Nephron (organoid): ENCODE results near the gene CNOT9.
A peak's percentile ranks its signal among the peaks of the same experiment; 100 is the strongest.

Experiments used
- H3K27ac Mint-ChIP-seq, 3 experiments: 2 replicates each; pipeline ENCODE4 v1.8.0; 2020; ENCODE audit warnings: mixed read lengths in 3 of 3, mild to moderate bottlenecking in 2 of 3, moderate library complexity in 1 of 3
- H3K27me3 Mint-ChIP-seq: 2 replicates; pipeline ENCODE4 v1.8.0; 2021; ENCODE audit warnings: low read depth, mild to moderate bottlenecking, moderate library complexity, mixed read lengths
- H3K36me3 Mint-ChIP-seq: 2 replicates; pipeline ENCODE4 v1.8.0; 2020; ENCODE audit warnings: low read depth, mixed read lengths
- H3K4me1 Mint-ChIP-seq: 2 replicates; pipeline ENCODE4 v1.8.0; 2020; ENCODE audit warnings: mixed read lengths
- H3K4me3 Mint-ChIP-seq, 3 experiments: 2 replicates each; pipeline ENCODE4 v1.8.0; 2020; ENCODE audit warnings: mild to moderate bottlenecking in 3 of 3, mixed read lengths in 3 of 3, moderate library complexity in 2 of 3
- H3K9me3 Mint-ChIP-seq: 2 replicates; pipeline ENCODE4 v1.8.0; 2020; ENCODE audit warnings: mixed read lengths
- TF ChIP-seq, protein P1 (sequence below), 3 experiments: fragments of 200-600 bp; sonication (generic); IDR thresholded peaks; one replicate each; pipeline ENCODE4 v1.5.0; 2021; ENCODE audit warnings: antibody characterized with exemption in 3 of 3; ENCODE audit not compliant: unreplicated experiment in 3 of 3

Gene CNOT9

DNA sequence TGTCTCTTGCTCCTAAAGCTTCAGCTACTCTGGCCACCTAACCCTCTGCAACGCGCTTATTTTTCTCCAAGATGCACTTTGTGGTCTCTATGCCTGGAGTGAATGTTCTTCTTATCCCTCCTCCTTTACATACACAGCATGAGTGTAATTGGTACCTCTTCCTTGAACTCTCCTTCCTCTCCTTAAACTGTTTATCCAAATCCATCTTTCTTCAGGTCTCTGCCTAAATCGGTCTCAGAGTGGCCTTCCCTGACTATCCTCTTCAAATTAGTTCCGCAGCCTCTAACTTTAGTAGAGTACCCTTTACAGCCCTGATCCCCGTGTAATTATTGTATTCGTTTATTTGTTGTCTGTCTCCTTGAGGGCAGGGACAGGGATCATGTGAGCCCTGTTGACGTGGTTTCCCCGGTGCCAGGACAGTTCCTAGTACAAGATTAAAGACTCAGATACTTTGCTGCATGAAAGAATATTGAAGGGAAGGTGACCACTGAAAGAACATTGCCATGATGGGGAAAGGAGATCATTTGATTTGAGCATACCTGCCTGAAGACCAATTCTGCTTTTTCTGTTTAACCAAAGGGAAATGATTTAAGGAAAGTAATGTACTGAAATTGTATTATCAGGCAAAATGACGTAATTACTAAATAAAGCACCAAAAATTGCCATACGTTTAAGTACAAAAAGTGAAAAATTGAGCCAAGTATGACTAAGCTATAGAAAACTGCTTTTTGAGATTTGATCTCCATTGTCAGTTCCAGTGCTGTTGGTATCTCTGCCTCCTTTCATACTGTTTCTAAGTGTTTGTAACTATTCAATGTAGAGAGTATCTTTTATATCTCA, 1.2 kb downstream of the CNOT9 start:
- H3K4me3 Mint-ChIP-seq = peak overlapping the region; percentile 92 to 96 (median 92)
- H3K4me1 Mint-ChIP-seq = peaks cover 41% of the 10 kb centered on the region
- no peaks in the 10 kb centered on the region for H3K9me3 Mint-ChIP-seq
- TF ChIP-seq, protein P1, sequence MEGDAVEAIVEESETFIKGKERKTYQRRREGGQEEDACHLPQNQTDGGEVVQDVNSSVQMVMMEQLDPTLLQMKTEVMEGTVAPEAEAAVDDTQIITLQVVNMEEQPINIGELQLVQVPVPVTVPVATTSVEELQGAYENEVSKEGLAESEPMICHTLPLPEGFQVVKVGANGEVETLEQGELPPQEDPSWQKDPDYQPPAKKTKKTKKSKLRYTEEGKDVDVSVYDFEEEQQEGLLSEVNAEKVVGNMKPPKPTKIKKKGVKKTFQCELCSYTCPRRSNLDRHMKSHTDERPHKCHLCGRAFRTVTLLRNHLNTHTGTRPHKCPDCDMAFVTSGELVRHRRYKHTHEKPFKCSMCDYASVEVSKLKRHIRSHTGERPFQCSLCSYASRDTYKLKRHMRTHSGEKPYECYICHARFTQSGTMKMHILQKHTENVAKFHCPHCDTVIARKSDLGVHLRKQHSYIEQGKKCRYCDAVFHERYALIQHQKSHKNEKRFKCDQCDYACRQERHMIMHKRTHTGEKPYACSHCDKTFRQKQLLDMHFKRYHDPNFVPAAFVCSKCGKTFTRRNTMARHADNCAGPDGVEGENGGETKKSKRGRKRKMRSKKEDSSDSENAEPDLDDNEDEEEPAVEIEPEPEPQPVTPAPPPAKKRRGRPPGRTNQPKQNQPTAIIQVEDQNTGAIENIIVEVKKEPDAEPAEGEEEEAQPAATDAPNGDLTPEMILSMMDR (IDR thresholded peaks at IDR 0.05; ENCODE audit: unreplicated experiment in 3 of 3) = no peak
- H3K36me3 Mint-ChIP-seq = peaks cover 19% of the 10 kb centered on the region
- H3K27ac Mint-ChIP-seq = peak overlapping the region; percentile 88 to 95 (median 95)
- no peaks in the 10 kb centered on the region for H3K27me3 Mint-ChIP-seq

GRCh38 chr2:218570850-218571249, 2.2 kb downstream of the CNOT9 start:
- peaks cover 40% of the 10 kb centered on the region for H3K4me1 Mint-ChIP-seq

DNA sequence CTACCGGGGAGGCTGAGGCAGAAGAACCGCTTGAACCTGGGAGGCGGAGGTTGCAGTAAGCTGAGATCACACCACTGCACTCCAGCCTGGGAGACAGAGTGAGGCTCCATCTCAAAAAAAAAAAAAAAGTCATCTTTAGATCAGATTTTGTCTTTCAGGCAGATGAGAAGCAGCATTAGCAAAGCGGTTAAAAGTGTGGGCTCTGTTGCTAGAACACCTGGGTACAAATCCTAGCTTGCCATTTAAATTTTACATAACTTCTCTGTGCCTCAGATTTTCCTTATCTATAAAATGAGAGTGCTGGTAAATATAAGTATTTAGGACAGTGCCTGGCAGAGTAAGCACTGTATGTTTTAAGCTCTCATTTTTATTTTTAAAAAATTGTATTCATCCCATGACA, 8.2 kb downstream of the CNOT9 start:
- no peak overlapping the region for H3K27ac Mint-ChIP-seq
- H3K27me3 Mint-ChIP-seq = no peaks in the 10 kb centered on the region
- TF ChIP-seq, protein P1 (IDR thresholded peaks at IDR 0.05; ENCODE audit: unreplicated experiment in 3 of 3) = no peak
- H3K4me1 Mint-ChIP-seq = peaks cover 5% of the 10 kb centered on the region
- peaks cover 36% of the 10 kb centered on the region for H3K36me3 Mint-ChIP-seq
- H3K4me3 Mint-ChIP-seq = no peak overlapping the region
- H3K9me3 Mint-ChIP-seq = no peaks in the 10 kb centered on the region

More at GRCh38 chr2:218570850-218571249, 2.2 kb downstream of the CNOT9 start:
- H3K27ac Mint-ChIP-seq = peak overlapping the region; percentile 88 to 95 (median 95)
- no peaks in the 10 kb centered on the region for H3K9me3 Mint-ChIP-seq
- TF ChIP-seq, protein P1 (IDR thresholded peaks at IDR 0.05; ENCODE audit: unreplicated experiment in 3 of 3) = no peak
- H3K27me3 Mint-ChIP-seq = no peaks in the 10 kb centered on the region
- H3K4me3 Mint-ChIP-seq = peak overlapping the region; percentile 92 to 96 (median 92)
- H3K36me3 Mint-ChIP-seq = peaks cover 23% of the 10 kb centered on the region

- peaks cover 40% of the 10 kb centered on the region for H3K36me3 Mint-ChIP-seq
- H3K27ac Mint-ChIP-seq = no peak overlapping the region
- TF ChIP-seq, protein P1 (IDR thresholded peaks at IDR 0.05; ENCODE audit: unreplicated experiment in 3 of 3) = no peak
- H3K9me3 Mint-ChIP-seq = no peaks in the 10 kb centered on the region
- peaks cover 2% of the 10 kb centered on the region for H3K4me1 Mint-ChIP-seq
- H3K4me3 Mint-ChIP-seq = no peak overlapping the region
- H3K27me3 Mint-ChIP-seq = no peaks in the 10 kb centered on the region
Measured at GRCh38 chr2:218577482-218578220, 9.0 kb downstream of the CNOT9 start.

DNA sequence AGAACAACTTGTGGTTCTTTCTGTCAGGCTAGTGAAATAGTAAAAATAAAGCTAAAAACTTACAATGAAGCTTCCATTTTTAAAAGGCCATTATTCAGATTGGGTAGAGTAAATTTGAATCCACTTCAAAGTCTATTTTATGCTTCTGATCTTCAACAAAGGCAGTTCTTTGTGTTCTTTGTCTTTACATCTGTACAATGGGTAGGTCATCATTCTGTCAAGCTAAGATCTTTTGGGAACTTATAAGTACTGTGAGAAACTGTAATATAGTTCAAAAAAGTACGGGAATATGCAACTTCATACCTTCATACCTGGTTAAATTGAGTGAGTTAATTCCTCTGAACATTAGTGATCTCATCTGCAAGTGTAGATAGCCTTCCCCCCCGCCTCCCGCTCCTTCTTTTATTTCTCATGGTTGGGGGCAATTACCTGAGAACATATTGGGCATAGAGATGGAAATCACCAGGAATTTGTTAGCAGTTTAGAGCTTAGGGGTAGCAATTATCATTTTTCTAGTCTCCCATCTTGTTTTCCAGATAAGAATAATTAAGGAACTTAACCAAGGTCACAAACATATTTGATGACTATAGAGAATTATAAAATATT, 9.7 kb downstream of the CNOT9 start:
- H3K4me3 Mint-ChIP-seq = no peak overlapping the region
- H3K27me3 Mint-ChIP-seq = no peaks in the 10 kb centered on the region
- no peak overlapping the region for H3K27ac Mint-ChIP-seq
- H3K9me3 Mint-ChIP-seq = no peaks in the 10 kb centered on the region
- TF ChIP-seq, protein P1 (IDR thresholded peaks at IDR 0.05; ENCODE audit: unreplicated experiment in 3 of 3) = no peak
- no peaks in the 10 kb centered on the region for H3K4me1 Mint-ChIP-seq
- peaks cover 44% of the 10 kb centered on the region for H3K36me3 Mint-ChIP-seq
